Measurements from ENCODE around the gene DLG2.

Gene DLG2

DNA sequence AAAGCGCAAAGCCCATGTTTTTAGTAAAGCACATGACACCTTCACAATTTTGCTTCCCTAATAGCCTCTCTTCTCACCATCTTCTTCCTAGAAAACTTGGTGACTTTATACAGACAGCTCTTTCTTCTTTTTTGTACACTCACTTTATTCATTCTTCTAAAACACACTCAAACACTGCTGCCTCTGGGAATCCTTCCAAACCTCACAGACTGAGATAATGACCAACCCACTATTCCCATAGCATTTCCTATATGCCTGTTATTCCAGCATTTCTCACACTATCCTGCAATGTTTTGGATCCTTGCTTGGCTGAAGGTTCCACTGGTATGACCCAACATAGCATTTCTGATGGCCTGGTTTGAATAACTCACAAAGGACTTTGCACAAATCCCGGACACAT lies 1898.9 kb downstream of the DLG2 start:
- peaks cover 25% of the 10 kb centered on the region for H3K4me1 Mint-ChIP-seq
- no peak overlapping the region for H3K4me3 Mint-ChIP-seq
- TF ChIP-seq, protein P1, sequence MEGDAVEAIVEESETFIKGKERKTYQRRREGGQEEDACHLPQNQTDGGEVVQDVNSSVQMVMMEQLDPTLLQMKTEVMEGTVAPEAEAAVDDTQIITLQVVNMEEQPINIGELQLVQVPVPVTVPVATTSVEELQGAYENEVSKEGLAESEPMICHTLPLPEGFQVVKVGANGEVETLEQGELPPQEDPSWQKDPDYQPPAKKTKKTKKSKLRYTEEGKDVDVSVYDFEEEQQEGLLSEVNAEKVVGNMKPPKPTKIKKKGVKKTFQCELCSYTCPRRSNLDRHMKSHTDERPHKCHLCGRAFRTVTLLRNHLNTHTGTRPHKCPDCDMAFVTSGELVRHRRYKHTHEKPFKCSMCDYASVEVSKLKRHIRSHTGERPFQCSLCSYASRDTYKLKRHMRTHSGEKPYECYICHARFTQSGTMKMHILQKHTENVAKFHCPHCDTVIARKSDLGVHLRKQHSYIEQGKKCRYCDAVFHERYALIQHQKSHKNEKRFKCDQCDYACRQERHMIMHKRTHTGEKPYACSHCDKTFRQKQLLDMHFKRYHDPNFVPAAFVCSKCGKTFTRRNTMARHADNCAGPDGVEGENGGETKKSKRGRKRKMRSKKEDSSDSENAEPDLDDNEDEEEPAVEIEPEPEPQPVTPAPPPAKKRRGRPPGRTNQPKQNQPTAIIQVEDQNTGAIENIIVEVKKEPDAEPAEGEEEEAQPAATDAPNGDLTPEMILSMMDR (IDR thresholded peaks at IDR 0.05; ENCODE audit: unreplicated experiment in 3 of 3), result no peak
- H3K36me3 Mint-ChIP-seq (ENCODE audit: low read depth), result no peaks in the 10 kb centered on the region
- H3K27ac Mint-ChIP-seq, result no peak overlapping the region
- H3K9me3 Mint-ChIP-seq, result no peaks in the 10 kb centered on the region
- H3K27me3 Mint-ChIP-seq (ENCODE audit: low read depth), result no peaks in the 10 kb centered on the region

DNA sequence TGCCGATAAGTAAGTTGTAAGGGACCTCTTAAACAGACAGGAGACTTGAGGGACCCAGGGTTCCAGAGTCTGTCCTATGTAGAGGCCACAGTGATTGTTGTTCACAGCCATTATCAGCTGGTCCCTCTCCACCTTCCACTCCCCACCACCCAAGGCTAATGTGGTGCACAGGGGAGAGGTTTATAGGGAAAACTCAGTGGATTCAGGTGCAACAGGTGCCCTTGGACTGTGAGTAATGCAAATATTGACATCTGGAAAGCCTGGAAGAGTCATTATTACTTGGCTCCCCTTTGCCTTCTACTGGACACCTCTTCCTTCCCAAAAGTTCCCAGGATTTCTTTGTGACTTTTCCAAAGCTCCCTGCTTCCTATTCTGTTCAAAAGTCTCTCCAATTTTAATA lies 1899.9 kb downstream of the DLG2 start:
- Mint-ChIP-seq H3K9me3 (no peaks in the 10 kb centered on the region), H3K4me3 (no peak overlapping the region), H3K27ac (no peak overlapping the region), H3K4me1 (peaks cover 25% of the 10 kb centered on the region), H3K36me3 (ENCODE audit: low read depth) (no peaks in the 10 kb centered on the region), H3K27me3 (ENCODE audit: low read depth) (no peaks in the 10 kb centered on the region)
- TF ChIP-seq, protein P1 (IDR thresholded peaks at IDR 0.05; ENCODE audit: unreplicated experiment in 3 of 3), result no peak

DNA sequence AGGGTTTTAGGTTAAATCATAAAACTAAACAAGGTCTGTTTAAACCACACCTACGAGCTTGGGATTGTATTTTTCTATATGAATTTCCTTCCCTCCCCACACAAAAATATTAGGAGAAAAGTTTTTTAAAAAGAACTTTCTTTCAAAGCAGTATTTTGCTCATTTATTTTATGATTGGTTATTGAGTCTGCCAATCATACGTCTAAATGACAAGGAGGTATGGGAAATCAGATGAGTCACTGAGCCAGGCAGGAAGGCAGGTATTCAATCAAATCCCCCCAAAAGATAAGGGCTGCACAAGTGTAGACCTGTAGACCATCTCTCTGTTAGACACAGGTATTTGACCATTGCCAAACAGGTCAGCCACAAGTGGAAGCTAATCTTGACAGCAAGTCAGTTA lies 1900.8 kb downstream of the DLG2 start:
- H3K27ac Mint-ChIP-seq, result no peak overlapping the region
- H3K4me3 Mint-ChIP-seq, result no peak overlapping the region
- H3K9me3 Mint-ChIP-seq, result no peaks in the 10 kb centered on the region
- no peaks in the 10 kb centered on the region for H3K27me3 Mint-ChIP-seq (ENCODE audit: low read depth)
- H3K36me3 Mint-ChIP-seq (ENCODE audit: low read depth), result no peaks in the 10 kb centered on the region
- TF ChIP-seq, protein P1 (IDR thresholded peaks at IDR 0.05; ENCODE audit: unreplicated experiment in 3 of 3), result no peak
- H3K4me1 Mint-ChIP-seq, result peaks cover 25% of the 10 kb centered on the region

DNA sequence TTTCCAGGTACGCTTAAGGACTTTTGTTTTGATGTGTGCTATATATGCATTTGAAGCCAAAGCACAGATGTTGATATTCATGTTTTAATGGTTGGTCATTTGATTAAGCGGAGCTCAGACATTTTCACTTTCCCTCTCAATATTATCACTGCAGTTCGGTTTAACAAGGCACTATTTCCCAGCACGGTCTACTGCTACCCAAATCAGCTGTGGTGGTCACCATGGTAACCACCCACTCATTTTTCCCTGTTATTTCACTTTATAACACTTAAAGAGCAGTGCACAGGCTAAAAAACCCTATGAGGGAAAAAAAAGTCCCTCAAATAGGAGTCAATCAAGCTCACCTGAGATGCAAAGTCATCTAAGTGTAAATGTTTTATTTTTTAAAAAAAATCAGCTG lies 1901.4 kb downstream of the DLG2 start:
- no peaks in the 10 kb centered on the region for H3K36me3 Mint-ChIP-seq (ENCODE audit: low read depth)
- H3K9me3 Mint-ChIP-seq, result no peaks in the 10 kb centered on the region
- TF ChIP-seq, protein P1 (IDR thresholded peaks at IDR 0.05; ENCODE audit: unreplicated experiment in 3 of 3), result no peak
- peak overlapping the region in 2 of 3 experiments; percentile 15 to 46 for H3K4me3 Mint-ChIP-seq
- H3K4me1 Mint-ChIP-seq, result peaks cover 25% of the 10 kb centered on the region
- H3K27me3 Mint-ChIP-seq (ENCODE audit: low read depth), result peaks cover 2% of the 10 kb centered on the region
- H3K27ac Mint-ChIP-seq, result peak overlapping the region in 1 of 3 experiments; percentile 74

DNA sequence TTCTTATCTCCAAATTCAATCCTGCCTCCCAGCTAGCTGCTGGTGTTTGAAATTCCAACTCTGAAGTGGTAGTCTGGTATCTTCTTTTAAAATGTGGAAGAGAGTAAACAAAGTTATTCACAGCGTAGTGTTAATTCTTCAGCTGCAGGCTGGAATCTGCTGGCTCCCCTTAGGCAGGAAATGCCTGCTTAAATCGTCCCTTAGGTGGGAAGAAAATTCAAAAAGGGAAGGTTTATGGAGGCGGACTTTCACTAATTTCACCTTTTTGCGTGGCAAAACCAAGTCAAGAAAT lies 1901.9 kb downstream of the DLG2 start:
- H3K4me3 Mint-ChIP-seq, result peak overlapping the region; percentile 48 to 72 (median 52)
- no peaks in the 10 kb centered on the region for H3K36me3 Mint-ChIP-seq (ENCODE audit: low read depth)
- peaks cover 3% of the 10 kb centered on the region for H3K27me3 Mint-ChIP-seq (ENCODE audit: low read depth)
- TF ChIP-seq, protein P1 (IDR thresholded peaks at IDR 0.05; ENCODE audit: unreplicated experiment in 3 of 3), result no peak
- peak overlapping the region in 2 of 3 experiments; percentile 22 to 74 for H3K27ac Mint-ChIP-seq
- no peaks in the 10 kb centered on the region for H3K9me3 Mint-ChIP-seq
- peaks cover 25% of the 10 kb centered on the region for H3K4me1 Mint-ChIP-seq

DNA sequence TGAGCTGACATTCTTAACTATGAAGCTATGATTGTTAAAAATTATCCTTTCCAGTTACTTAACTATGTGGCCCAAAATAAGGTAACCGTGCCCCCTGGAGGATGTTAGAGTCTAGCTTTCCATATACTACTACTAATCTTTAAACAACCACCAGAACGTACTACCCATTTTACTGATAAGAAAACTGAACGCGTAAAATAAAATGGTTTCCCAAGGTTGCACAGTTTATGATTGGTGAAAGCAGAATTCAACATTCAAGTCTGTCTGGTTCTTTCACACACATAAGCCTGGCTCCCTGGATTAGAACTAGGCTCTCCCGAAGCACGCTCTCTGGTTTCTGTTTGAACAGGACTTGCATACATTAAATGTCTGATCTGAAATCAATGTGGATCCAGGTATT lies 1903.1 kb downstream of the DLG2 start:
- Mint-ChIP-seq H3K27ac (peak overlapping the region; percentile 13 to 74 (median 22)), H3K27me3 (ENCODE audit: low read depth) (peaks cover 3% of the 10 kb centered on the region), H3K4me1 (peaks cover 25% of the 10 kb centered on the region), H3K36me3 (ENCODE audit: low read depth) (no peaks in the 10 kb centered on the region), H3K9me3 (no peaks in the 10 kb centered on the region), H3K4me3 (peak overlapping the region; percentile 38 to 72 (median 52))
- TF ChIP-seq, protein P1 (IDR thresholded peaks at IDR 0.05; ENCODE audit: unreplicated experiment in 3 of 3), result peak; percentile 33 to 46 (median 37)

Data from nephron (organoid).